ENCODE results near the gene SYNC.
"Not testable (repeated sequence)": the region's sequence is repeated elsewhere in the genome, so short reads cannot be mapped to it uniquely, and the experiment has no call there.

The SYNC gene

DNA sequence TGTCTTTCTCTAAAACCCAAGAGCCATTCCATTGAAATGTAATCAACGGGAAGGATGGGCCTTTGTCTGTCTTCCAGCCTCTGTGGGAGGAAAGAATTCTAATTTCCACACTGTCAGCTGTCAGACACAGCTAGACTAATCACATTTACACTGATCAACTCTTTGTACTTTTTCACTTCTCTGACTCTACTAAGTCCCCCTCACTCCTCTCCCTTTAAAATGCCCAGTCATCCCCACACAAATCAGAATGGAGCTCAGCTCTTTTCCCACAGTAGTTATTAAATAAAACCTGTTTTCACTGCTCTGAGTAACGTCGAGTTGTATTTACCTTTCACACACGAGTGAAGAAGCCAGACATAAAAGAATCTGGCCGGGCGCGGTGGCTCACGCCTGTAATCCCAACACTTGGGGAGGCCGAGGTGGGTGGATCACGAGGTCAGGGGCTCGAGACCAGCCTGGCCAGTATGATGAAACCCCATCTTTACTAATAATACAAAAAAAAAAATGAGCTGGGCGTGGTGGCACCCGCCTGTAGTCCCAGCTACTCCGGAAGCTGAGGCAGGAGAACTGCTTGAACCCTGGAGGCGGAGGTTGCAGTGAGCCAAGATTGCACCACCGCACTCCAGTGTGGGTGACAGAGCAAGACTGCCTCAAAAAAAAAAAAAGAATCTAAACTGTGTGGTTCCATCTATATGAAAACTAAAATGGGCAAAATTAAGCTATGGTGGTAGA is 65.5 kb downstream of the SYNC start:
- no peak for DNase-seq

DNA sequence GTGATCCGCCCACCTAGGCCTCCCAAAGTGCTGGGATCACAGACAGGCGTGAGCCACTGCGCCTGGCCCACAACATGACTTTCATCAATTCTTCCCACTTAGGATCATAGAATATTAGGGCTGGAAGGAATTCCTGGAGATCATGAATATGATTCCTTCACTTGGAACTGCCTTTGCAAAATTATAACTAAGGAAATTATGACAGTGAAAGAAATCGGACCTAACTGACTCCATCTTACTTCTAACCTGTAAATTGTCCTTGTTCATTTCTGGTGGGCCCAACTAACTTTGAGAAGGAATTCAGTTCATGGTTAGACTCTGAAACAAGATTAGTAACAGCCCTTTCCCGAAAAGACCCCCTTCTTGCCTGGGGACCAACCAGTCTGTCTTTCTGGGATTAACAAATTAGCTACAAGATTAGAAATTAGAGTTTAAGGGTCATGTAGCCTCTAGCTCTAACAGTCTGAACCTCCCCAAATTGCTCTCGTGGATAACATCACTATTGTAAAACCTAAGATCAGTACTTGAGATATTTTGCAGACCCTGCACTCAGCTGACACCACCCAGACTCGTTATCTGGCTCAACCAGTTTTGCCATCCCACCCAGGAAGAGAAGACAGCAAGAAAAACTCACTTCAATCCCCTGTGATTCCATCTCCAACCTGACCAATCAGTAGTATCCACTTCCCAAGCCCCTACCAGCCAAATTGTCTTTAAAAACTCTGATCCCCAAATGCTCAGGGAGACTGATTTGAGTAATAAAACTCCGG is 66.9 kb downstream of the SYNC start:
- DNase-seq: no peak

DNA sequence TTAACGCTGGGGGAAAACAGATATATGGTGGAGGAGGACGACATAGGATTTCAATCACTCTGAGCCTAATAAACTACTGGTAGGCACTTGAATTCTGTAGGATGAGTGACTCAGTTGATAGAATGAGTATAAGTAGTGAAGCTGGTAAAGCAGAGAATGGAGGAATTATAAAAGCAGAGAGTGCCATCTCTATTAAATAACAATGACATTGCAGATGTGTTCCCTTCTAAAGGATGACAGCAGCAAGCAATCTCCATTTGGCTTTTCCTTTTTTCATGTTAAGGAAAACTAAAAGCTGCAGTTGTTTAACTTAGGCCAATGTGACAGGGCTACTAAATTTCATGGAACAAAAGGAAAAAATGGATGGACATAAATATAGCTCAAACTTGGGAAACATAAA is 69.7 kb downstream of the SYNC start:
- no peak for DNase-seq

DNA sequence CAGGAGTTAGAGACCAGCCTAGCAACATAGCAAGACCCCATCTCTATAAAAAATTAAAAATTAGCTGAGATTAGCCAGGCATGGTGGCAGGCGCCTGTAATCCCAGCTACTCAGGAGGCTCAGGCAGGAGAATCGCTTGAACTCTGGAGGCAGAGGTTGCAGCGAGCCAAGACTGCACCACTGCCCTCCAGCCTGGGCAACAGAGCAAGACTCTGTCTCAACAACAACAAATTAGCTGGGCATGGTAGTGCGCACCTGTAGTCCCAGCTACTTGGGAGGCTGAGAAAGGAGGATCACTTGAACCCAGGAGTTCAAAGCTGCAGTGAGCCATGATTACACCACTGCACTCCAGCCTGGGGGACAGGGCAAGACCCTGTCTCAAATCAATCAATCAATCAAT is 72.4 kb downstream of the SYNC start:
- not testable (repeated sequence) for DNase-seq

All from activated naive CD4-positive, alpha-beta T cell treated with anti-CD3 and anti-CD28 coated beads, Interleukin-2, amount 50 U/mL, for 16 hours (primary cell).